GM18907 (cell line): ENCODE results near the gene UBA1.

Experiments
- ATAC-seq: cut with Tn5 transposase; IDR thresholded peaks from one replicate; pipeline ENCODE4 v1.9.1; 2021; ENCODE audit warnings: mild to moderate bottlenecking, moderate library complexity; ENCODE audit not compliant: unreplicated experiment

The UBA1 gene

GRCh38 chrX:47228550-47229270 is 35.1 kb downstream of the UBA1 start:
- ATAC-seq = no peak

- no peak for ATAC-seq
Measured at GRCh38 chrX:47229427-47229826, 35.8 kb downstream of the UBA1 start.

GRCh38 chrX:47230136-47230868 is 36.7 kb downstream of the UBA1 start:
- no peak for ATAC-seq

GRCh38 chrX:47231167-47231566 is 37.5 kb downstream of the UBA1 start:
- ATAC-seq = no peak

GRCh38 chrX:47232197-47232802 is 38.7 kb downstream of the UBA1 start:
- ATAC-seq = no peak

- ATAC-seq = peak; percentile 16
Measured at GRCh38 chrX:47232803-47233332, 39.2 kb downstream of the UBA1 start, which contains the start of gene USP11. Gene USP11, plus strand, starts transcription at chrX:47233009. Its CDS starts 35 bp downstream, at chrX:47233044.

- peak; percentile 88 for ATAC-seq
Measured at GRCh38 chrX:47233333-47234113, 39.9 kb downstream of the UBA1 start.

- no peak for ATAC-seq
Measured at GRCh38 chrX:47234583-47234982, 41.0 kb downstream of the UBA1 start.

GRCh38 chrX:47235691-47236103 is 42.1 kb downstream of the UBA1 start:
- no peak for ATAC-seq

- no peak for ATAC-seq
Measured at GRCh38 chrX:47239199-47239598, 45.6 kb downstream of the UBA1 start.

- ATAC-seq = no peak
Measured at GRCh38 chrX:47239898-47240545, 46.4 kb downstream of the UBA1 start.

- no peak for ATAC-seq
Measured at GRCh38 chrX:47240619-47241018, 47.0 kb downstream of the UBA1 start.

- ATAC-seq = no peak
Measured at GRCh38 chrX:47241201-47242011, 47.8 kb downstream of the UBA1 start.

- ATAC-seq = no peak
Measured at GRCh38 chrX:47242321-47242720, 48.7 kb downstream of the UBA1 start.

- ATAC-seq = no peak
Measured at GRCh38 chrX:47243351-47243750, 49.7 kb downstream of the UBA1 start.

GRCh38 chrX:47244676-47245075 is 51.0 kb downstream of the UBA1 start:
- no peak for ATAC-seq

- no peak for ATAC-seq
Measured at GRCh38 chrX:47245156-47245555, 51.5 kb downstream of the UBA1 start.

- ATAC-seq = no peak
Measured at GRCh38 chrX:47247206-47247998, 53.8 kb downstream of the UBA1 start.

- ATAC-seq = no peak
Measured at GRCh38 chrX:47247999-47248320, 54.3 kb downstream of the UBA1 start.
